GM12892 (cell line): ENCODE results near the gene CATSPER1.

Experiments
- POLR2A ChIP-seq: IDR thresholded peaks from 2 replicates; pipeline ENCODE4 v1.6.1; 2011; ENCODE audit warnings: low read depth, low read length, control low read depth
- POLR2AphosphoS5 ChIP-seq: IDR thresholded peaks from 2 replicates; pipeline ENCODE4 v1.6.1; 2011; ENCODE audit warnings: low read depth, low read length, control low read depth

DNA sequence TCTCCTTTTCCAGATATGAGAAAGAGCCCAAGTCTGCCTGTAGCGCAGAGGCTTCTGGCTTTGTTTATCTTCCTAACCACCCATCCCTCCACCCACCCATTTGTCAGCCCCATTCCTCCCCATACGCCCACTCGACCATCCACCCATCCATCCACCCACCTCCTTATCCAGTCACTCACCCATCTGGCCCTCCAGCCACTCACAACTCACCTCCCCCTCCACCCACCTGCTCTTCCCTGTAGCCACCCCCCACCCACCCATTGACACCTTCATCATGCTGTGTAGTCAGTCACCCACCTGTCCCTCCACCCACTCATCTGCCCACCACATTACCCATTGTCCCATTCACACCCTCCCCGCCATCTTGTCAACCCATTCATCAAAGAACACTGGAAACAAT lies 9.0 kb downstream of the CATSPER1 start:
- no peak for TF ChIP-seq POLR2A
- TF ChIP-seq POLR2AphosphoS5: no peak
